Measurements from ENCODE around the gene NOSIP. TPM values are rescaled to one million over a fixed set of nuclear protein-coding genes. Genes with fewer than 3 reads are reported as not detected.

The NOSIP gene
- total and polyA plus RNA-seq, 10 of the 15 experiments (the other 5 are each of a cell fraction or from before 2014, with no cell fraction given), result 7.2 to 85.5 (median 48.4) TPM

- TF ChIP-seq USF2 (IDR thresholded peaks at IDR 0.05; ENCODE audit: borderline replicate concordance, low read depth, low read length), result no peak
These were observed 72.4 kb downstream of the NOSIP start (continued) for GRCh38 chr19:49507803-49508494.

GRCh38 chr19:49506575-49507105 is 73.7 kb downstream of the NOSIP start:
- 3% methylated on average over 6 of the region's 8 CpGs for WGBS (ENCODE audit: insufficient coverage, insufficient replicate concordance, low lambda C conversion rate, missing lambda C conversion rate)
- Histone ChIP-seq H3K36me3 (ENCODE audit: control insufficient read depth in 2 of 2, insufficient read depth in 2 of 2, low read length in 1 of 2) (no peaks in the 10 kb centered on the region), H4K20me1 (ENCODE audit: control insufficient read depth, insufficient read depth) (no peaks in the 10 kb centered on the region), H3K9me3 (replicated peaks; ENCODE audit: control insufficient read depth, insufficient read depth, low read length) (no peaks in the 10 kb centered on the region), H3K4me1 (ENCODE audit: control insufficient read depth, insufficient read depth, low read length) (no peaks in the 10 kb centered on the region; the same call in 1 of the 2 replicates), H3K27ac (ENCODE audit: control insufficient read depth, insufficient read depth) (no peak overlapping the region), H3K4me3 (no peak overlapping the region), H2AFZ (ENCODE audit: control insufficient read depth, low read depth, low read length) (no peak overlapping the region), H3K27me3 (replicated peaks in 1 of 2; ENCODE audit: control insufficient read depth in 2 of 2, insufficient read depth in 2 of 2, low read length in 1 of 2) (no peaks in the 10 kb centered on the region), H3K4me2 (ENCODE audit: control insufficient read depth, insufficient read depth) (no peak overlapping the region), H3K79me2 (ENCODE audit: control insufficient read depth, insufficient read depth, low read length) (no peaks in the 10 kb centered on the region), H3K9ac (ENCODE audit: control insufficient read depth, insufficient read depth, low read length) (no peak overlapping the region)
- intact Hi-C loops (cut with micrococcal nuclease; ENCODE audit: unreplicated experiment) (loop anchor here (1.0 kb wide), 1 partner anchor 41 kb away; no protein-coding TSS in a partner anchor), in situ Hi-C loops (cut with MboI) (loop anchor here (5.0 kb wide), 1 partner anchor 36 kb away; no protein-coding TSS in a partner anchor)
- no peak for DNase-seq (ENCODE audit: low read depth, low spot score)
- ChIA-PET CTCF (interaction anchor here (0.6 to 5.9 kb wide), 9 partner anchors 28 to 172 kb away, joined by 3 to 46 read pairs (median 3); partner anchors contain the start of gene FLT3LG), RAD21 (ENCODE audit: unreplicated experiment) (interaction anchor here (0.6 to 2.9 kb wide), 6 partner anchors 40 to 491 kb away, joined by 4 to 27 read pairs (median 5); no protein-coding TSS in a partner anchor), POLR2A (interaction anchor here (0.5 kb wide), 1 partner anchor 21 kb away, joined by 3 read pairs; the partner anchor contains the start of gene RCN3), SMC1A (ENCODE audit: uncharacterized antibody, unreplicated experiment) (interaction anchor here (0.6 to 8.5 kb wide), 6 partner anchors 11 to 169 kb away, joined by 3 to 70 read pairs (median 4); no protein-coding TSS in a partner anchor)
- peak; percentile 90 for ATAC-seq
- BruUV-seq (replicated peaks), result no TSS peak
- FAIRE-seq, result no peak
- TF ChIP-seq RAD21 (IDR thresholded peaks at IDR 0.05; ENCODE audit: insufficient read depth, low read depth, low read length) (peak; percentile 96), ZNF24 (IDR thresholded peaks at IDR 0.05) (0 out of 2 replicates have a peak, but pooled peaks have one; percentile 11), KDM1A (IDR thresholded peaks at IDR 0.05; ENCODE audit: borderline replicate concordance) (no peak), SIX5 (IDR thresholded peaks at IDR 0.05; ENCODE audit: low read depth, low read length, severe bottlenecking) (no peak), ATF7 (IDR thresholded peaks at IDR 0.05; ENCODE audit: low read depth) (no peak), YY1 (IDR thresholded peaks at IDR 0.05; ENCODE audit: low read depth, low read length) (peak; percentile 64; the same call in 1 of the 2 replicates), NRF1 (conservative IDR thresholded peaks at IDR 0.05; ENCODE audit: low read depth, low read length) (no peak), ZZZ3 (IDR thresholded peaks at IDR 0.05; ENCODE audit: control insufficient read depth, insufficient read length, low read depth) (no peak), BCL11A (IDR thresholded peaks at IDR 0.05; ENCODE audit: low read depth, low read length) (no peak), BHLHE40 (IDR thresholded peaks at IDR 0.05; ENCODE audit: borderline replicate concordance in 1 of 2, low read depth in 2 of 2, low read length in 1 of 2) (no peak; a peak in 1 of 4 replicates), CREB1 (IDR thresholded peaks at IDR 0.05; ENCODE audit: low read depth) (no peak)
- TF ChIP-seq, protein P1, sequence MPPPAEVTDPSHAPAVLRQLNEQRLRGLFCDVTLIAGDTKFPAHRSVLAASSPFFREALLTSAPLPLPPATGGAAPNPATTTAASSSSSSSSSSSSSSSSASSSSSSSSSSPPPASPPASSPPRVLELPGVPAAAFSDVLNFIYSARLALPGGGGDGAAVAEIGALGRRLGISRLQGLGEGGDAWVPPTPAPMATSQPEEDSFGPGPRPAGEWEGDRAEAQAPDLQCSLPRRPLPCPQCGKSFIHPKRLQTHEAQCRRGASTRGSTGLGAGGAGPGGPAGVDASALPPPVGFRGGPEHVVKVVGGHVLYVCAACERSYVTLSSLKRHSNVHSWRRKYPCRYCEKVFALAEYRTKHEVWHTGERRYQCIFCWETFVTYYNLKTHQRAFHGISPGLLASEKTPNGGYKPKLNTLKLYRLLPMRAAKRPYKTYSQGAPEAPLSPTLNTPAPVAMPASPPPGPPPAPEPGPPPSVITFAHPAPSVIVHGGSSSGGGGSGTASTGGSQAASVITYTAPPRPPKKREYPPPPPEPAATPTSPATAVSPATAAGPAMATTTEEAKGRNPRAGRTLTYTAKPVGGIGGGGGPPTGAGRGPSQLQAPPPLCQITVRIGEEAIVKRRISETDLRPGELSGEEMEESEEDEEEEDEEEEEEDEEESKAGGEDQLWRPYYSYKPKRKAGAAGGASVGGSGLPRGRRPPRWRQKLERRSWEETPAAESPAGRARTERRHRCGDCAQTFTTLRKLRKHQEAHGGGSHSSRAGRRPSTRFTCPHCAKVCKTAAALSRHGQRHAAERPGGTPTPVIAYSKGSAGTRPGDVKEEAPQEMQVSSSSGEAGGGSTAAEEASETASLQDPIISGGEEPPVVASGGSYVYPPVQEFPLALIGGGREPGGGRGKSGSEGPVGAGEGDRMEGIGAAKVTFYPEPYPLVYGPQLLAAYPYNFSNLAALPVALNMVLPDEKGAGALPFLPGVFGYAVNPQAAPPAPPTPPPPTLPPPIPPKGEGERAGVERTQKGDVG (CRISPR knock-in tag; IDR thresholded peaks at IDR 0.05), result no peak

Measured in GM12878 (cell line).